NCI-H2227 treated with DMSO at 0.1 percent for 48 hours (cell line): ENCODE measurements around the gene PWWP2B.
"Not testable (repeated sequence)": the region's sequence is repeated elsewhere in the genome, so short reads cannot be mapped to it uniquely, and the experiment has no call there.

Source experiments
- DNase-seq: peaks from one replicate; lab custom pipeline; 2025; lab: John Stamatoyannopoulos, UW

PWWP2B gene

GRCh38 chr10:132397036-132397541 lies at the start of gene PWWP2B:
Gene PWWP2B (plus strand): TSS chr10:132397200. CDS start chr10:132397227, 27 bp downstream.
- DNase-seq: no peak

- no peak for DNase-seq
Observed at GRCh38 chr10:132347211-132347930, 49.6 kb upstream of the PWWP2B start.

DNA sequence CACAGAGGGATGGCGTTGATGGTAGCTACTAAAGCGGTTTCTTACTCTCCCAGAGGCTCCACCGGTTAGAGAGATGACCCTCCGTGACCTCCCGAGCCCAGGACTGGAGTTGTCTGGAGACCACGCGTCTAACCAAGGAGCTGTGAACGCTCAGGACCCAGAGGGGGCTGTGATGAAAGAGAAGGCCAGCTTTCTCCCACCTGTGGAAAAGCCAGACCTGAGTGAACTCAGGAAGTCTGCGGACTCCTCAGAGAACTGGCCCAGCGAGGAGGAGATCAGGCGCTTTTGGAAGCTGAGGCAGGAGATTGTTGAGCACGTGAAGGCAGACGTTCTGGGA lies 49.1 kb upstream of the PWWP2B start:
- DNase-seq: no peak

GRCh38 chr10:132349766-132350165 lies 47.2 kb upstream of the PWWP2B start:
- DNase-seq: no peak

DNA sequence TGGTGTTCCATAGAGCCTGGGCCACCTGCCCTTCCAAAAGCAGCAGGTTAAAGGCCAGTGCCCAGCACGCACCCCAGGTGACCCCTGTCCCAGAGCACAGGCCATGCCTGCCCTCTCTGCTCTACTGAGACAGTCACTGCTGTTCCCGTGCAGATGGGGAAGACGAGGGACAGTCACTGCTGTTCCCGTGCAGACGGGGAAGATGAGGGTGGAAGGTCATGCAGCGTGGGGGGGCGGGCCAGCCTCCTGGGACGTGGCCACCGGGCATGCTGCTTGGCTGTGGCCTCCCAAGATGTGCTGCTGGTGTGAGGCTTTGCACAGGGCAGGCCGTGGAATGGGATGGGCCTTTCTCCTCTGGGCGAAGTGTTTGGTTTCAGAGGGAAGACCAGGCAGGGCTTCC lies 46.6 kb upstream of the PWWP2B start:
- no peak for DNase-seq

DNA sequence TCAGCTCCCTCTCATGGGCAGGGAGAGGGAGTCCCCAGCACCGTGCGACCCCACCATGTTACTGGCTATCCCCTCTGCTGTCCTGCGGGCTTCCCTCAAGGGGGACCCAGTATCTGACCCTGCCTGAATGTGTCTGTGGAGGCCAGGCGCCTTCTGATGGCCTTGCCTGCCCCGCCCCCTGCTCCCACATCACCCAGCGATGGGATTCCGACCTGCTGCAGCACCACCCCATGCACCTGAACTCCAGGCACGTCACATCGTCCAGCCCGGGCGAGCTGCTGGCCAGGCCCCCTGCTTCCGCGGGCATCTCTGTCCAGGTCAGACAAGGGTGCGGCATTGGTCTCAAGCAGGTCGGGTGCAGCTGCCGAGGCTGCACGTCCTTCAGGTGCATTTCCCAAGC lies 46.1 kb upstream of the PWWP2B start:
- DNase-seq: no peak

GRCh38 chr10:132351611-132352010 lies 45.4 kb upstream of the PWWP2B start:
- DNase-seq: no peak

- not testable (repeated sequence) for DNase-seq
Observed at GRCh38 chr10:132352462-132353308, 44.3 kb upstream of the PWWP2B start.

- no peak for DNase-seq
Observed at GRCh38 chr10:132353456-132354355, 43.3 kb upstream of the PWWP2B start.

DNA sequence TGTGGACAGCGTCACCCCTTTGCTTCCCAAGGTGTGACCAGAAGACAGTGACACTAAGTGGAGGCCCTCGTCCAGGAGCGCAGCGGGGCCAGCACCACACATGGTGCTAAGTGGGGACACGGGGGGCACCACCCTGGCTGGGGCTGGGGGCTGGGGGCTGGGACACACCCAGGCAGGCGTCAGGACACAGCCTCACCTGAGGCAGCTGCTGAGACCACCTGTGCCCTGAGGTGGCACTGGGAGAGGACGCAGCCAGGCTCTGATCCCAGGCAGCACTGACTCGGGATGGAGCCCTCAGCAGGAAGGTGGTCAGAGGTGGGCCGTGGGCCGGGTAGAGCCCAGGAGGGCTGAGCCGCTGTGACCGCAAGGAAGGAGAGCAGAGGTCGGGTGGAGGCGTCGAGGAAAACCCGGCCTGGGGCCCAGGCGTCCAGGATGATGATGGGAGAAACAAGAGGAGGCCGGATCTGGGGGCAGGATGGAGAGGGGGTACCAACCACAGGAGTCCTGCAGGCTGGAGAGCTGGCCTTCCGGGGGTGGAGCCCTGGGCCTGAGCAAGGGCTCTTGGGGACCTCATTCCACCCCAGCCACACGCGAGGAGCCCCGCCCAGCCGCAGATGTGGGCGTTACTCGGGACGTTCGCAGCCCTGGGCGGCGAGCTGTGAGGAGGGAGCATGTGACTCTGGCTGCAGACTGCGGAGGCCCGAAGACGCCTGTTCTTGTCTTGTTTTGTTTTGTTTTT lies 42.5 kb upstream of the PWWP2B start:
- no peak for DNase-seq

DNA sequence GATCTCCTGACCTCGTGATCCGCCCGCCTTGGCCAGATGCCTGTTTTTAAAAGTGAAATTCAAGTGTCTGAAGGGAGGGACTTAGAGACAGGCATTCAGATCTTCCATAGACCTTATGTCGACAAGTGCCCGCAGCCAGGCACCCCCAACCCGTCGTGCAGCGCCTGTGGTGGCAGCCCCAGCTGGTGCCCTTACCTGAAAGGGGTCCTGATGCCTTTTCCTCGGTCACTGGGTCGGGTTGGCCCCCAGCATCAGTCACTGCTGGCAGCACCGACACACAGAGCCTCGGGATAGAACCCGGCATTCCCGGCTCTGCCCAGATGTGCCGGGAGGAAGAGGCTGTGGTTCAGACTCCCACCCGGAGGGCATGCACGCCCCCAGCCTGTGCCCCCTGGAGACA lies 41.7 kb upstream of the PWWP2B start:
- no peak for DNase-seq

DNA sequence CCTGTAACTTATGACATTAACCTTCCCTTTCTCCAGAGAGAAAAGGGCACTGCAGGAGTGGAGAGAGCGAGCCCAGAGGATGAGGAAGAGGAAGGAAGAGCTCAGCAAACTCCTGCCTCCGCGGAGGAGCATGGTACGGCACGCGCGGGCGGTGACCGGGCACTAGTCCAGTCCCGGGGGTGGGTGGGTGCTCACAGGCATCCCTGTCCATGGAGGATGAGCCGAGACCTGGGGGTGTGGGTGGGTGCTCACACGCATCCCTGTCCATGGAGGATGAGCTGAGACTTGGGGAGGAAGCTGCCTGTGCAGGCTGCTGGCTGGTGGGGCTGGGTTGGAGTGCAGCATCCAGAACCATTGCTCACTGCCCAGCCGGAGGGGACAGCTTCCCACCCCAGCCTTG lies 41.2 kb upstream of the PWWP2B start:
- no peak for DNase-seq

DNA sequence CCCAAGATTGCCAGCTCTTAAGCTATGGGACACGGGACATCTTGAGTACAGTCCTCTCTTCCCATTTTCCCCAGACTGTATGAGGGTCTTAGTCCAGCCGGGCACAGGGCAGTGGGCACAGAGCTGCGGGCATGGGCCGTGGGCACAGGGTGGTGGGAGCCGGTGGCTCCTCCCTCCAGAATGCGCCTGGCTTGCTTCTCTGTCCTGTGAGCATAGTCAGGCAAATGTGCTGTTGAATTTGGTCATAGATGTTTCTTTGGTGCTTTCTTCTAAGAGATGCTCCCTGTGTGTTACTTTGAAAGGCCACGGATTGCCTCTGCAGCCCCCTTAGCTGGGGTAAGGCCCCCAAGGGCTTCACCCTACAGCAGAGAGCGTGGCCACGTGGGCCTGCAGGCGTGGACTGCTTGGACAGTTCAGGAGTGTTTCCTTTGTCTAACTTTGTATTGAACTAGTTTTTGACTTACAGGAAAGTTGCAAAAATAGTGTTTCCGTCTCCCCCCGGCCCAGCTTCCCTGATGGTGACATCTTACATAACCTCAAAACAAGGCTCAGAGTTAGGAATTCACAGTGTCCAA lies 40.3 kb upstream of the PWWP2B start:
- no peak for DNase-seq

- DNase-seq: no peak
Observed at GRCh38 chr10:132357286-132358058, 39.5 kb upstream of the PWWP2B start.

GRCh38 chr10:132359305-132360040 lies 37.5 kb upstream of the PWWP2B start:
- no peak for DNase-seq

- DNase-seq: no peak
Observed at GRCh38 chr10:132360766-132361447, 36.1 kb upstream of the PWWP2B start.

GRCh38 chr10:132361581-132362101 lies 35.4 kb upstream of the PWWP2B start:
- no peak for DNase-seq

GRCh38 chr10:132362151-132362611 lies 34.8 kb upstream of the PWWP2B start:
- no peak for DNase-seq

DNA sequence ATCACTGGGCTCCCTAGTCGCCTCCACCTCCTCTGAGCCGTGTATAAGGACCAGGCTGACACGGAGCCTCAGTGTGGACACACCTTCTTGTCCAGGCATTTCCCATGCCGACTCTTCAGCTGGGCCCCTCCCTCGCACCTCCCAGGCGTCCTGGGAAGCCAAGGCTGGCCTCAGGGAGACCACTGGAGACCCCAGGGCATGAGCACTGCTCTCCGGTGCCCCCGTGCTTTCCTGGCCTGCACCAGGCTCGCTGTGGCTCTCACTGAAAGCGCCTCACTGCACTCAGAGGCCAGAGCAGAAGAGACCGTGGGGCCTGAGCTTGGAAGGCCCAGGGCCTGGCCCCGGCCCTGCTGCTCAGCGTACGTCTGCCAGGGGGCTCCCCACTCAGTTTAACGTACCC lies 33.6 kb upstream of the PWWP2B start:
- no peak for DNase-seq
